Caco-2 (cell line): ENCODE data around the gene FUBP1. TPM values are rescaled to one million over a fixed set of nuclear protein-coding genes. Genes with fewer than 3 reads are reported as not detected.
A peak's percentile ranks its signal among the peaks of the same experiment; 100 is the strongest.
"Not testable (repeated sequence)": the region's sequence is repeated elsewhere in the genome, so short reads cannot be mapped to it uniquely, and the experiment has no call there.

Experiments
- Bru-seq: library from RNA; stranded (reverse); fragments of 400-500 nt; gene quantifications from one replicate; lab custom pipeline; 2021; lab: Mats Ljungman, UMichigan
- BruChase-seq, 2 experiments: library from RNA; stranded (reverse); fragments of 400-500 nt; gene quantifications; one replicate each; lab custom pipeline; 2021; lab: Mats Ljungman, UMichigan
- BruUV-seq: library from RNA; stranded (reverse); fragments of 400-500 nt; replicated peaks from 2 replicates; lab custom pipeline; 2021; lab: Mats Ljungman, UMichigan
- CTCF ChIA-PET: fragments of 300-600 bp; sonication (Branson Sonifier 250); formaldehyde crosslinking; loops from one replicate; lab custom pipeline; 2022; ENCODE audit warnings: antibody characterized with exemption; lab: Charles Lee
- POLR2A ChIA-PET: fragments of 300-600 bp; sonication (Branson Sonifier 250); formaldehyde crosslinking; loops from one replicate; lab custom pipeline; 2022; ENCODE audit warnings: antibody characterized with exemption; lab: Charles Lee
- DNase-seq, 2 experiments: peaks; one replicate each; pipeline versions ENCODE4 v3.0.0 to v3.0.0-alpha.2; 2020 to 2022
- H3K27me3 ChIP-seq: replicated peaks from 2 replicates; pipeline ENCODE4 v1.6.0; 2011; ENCODE audit warnings: low read length; ENCODE audit not compliant: control insufficient read depth, insufficient read depth
- H3K36me3 ChIP-seq: 2 replicates; pipeline ENCODE4 v1.5.1; 2011; ENCODE audit warnings: low read length; ENCODE audit not compliant: control insufficient read depth, insufficient read depth
- H3K4me1 ChIP-seq: fragments of 250-450 bp; sonication (Bioruptor Pico); 2 replicates; pipeline ENCODE4 v1.5.1; 2020; ENCODE audit warnings: mild to moderate bottlenecking
- H3K4me3 ChIP-seq: 2 replicates; pipeline ENCODE4 v1.5.1; 2011; ENCODE audit warnings: low read depth, mild to moderate bottlenecking, control low read depth, low read length
- H3K9me3 ChIP-seq: fragments of 250-450 bp; sonication (Bioruptor Pico); 2 replicates; pipeline ENCODE4 v1.5.1; 2020; ENCODE audit warnings: mild to moderate bottlenecking, moderate library complexity
- H3K27ac Mint-ChIP-seq: one replicate; pipeline ENCODE4 v1.8.0; 2022; ENCODE audit warnings: mixed read lengths; ENCODE audit not compliant: unreplicated experiment
- H3K27me3 Mint-ChIP-seq: one replicate; pipeline ENCODE4 v1.8.0; 2022; ENCODE audit warnings: mixed read lengths; ENCODE audit not compliant: insufficient read depth, unreplicated experiment
- H3K36me3 Mint-ChIP-seq: one replicate; pipeline ENCODE4 v1.8.0; 2022; ENCODE audit warnings: mild to moderate bottlenecking, mixed read lengths; ENCODE audit not compliant: insufficient read depth, unreplicated experiment
- H3K4me1 Mint-ChIP-seq: one replicate; pipeline ENCODE4 v1.8.0; 2022; ENCODE audit warnings: low read depth, mixed read lengths; ENCODE audit not compliant: unreplicated experiment
- H3K4me3 Mint-ChIP-seq: one replicate; pipeline ENCODE4 v1.8.0; 2022; ENCODE audit warnings: mild to moderate bottlenecking, moderate library complexity, mixed read lengths; ENCODE audit not compliant: unreplicated experiment
- H3K9me3 Mint-ChIP-seq: one replicate; pipeline ENCODE4 v1.8.0; 2022; ENCODE audit warnings: mixed read lengths; ENCODE audit not compliant: unreplicated experiment
- intact Hi-C: fragments of 100-400 bp; cut with micrococcal nuclease; formaldehyde crosslinking; loops from one replicate; pipeline ENCODE4 v1.10.0; 2022; ENCODE audit not compliant: unreplicated experiment
- long read RNA-seq: library from polyadenylated mRNA; stranded (forward); transcript quantifications from one replicate; pipeline ENCODE4 v2.0.0, GENCODE V29; 2022
- total RNA-seq: library from RNA; stranded (reverse); gene quantifications from 2 replicates; pipeline ENCODE4 v1.2.3, GENCODE V29; 2022
- TF ChIP-seq, protein P1 (sequence below), 2 experiments: fragments of 200-600 bp in 1 of 2; IDR thresholded peaks; 1 replicate in 1 of 2; 2 replicates in 1 of 2; pipeline versions ENCODE4 v1.5.1 to v1.8.0; 2011 to 2022; ENCODE audit warnings: antibody characterized with exemption in 1 of 2, control low read depth in 1 of 2, inconsistent platforms in 1 of 2, low read depth in 1 of 2, low read length in 1 of 2, mild to moderate bottlenecking in 1 of 2, moderate library complexity in 1 of 2; ENCODE audit not compliant: insufficient read depth in 1 of 2, severe bottlenecking in 1 of 2, unreplicated experiment in 1 of 2

FUBP1 gene, protein sequence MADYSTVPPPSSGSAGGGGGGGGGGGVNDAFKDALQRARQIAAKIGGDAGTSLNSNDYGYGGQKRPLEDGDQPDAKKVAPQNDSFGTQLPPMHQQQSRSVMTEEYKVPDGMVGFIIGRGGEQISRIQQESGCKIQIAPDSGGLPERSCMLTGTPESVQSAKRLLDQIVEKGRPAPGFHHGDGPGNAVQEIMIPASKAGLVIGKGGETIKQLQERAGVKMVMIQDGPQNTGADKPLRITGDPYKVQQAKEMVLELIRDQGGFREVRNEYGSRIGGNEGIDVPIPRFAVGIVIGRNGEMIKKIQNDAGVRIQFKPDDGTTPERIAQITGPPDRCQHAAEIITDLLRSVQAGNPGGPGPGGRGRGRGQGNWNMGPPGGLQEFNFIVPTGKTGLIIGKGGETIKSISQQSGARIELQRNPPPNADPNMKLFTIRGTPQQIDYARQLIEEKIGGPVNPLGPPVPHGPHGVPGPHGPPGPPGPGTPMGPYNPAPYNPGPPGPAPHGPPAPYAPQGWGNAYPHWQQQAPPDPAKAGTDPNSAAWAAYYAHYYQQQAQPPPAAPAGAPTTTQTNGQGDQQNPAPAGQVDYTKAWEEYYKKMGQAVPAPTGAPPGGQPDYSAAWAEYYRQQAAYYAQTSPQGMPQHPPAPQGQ
- 90.1 and 92.6 TPM in 2 replicates for total RNA-seq
- Bru-seq, nascent RNA = percentile 98 among the genes with signal in this experiment
- BruChase-seq, experiment 1, labeled RNA remaining after a 2-hour chase = percentile 94 among the genes with signal in this experiment
- percentile 95 among the genes with signal in this experiment for BruChase-seq, experiment 2, labeled RNA remaining after a 6-hour chase
- long read RNA-seq, partial matches to known transcripts = 6 of 41 reads
- long read RNA-seq, other reads (novel, unspliced or antisense) = 31 of 41 reads

- intact Hi-C loops = loop anchor here (1.0 to 5.0 kb wide), 4 partner anchors 19 to 135 kb away; partner anchors contain the start of genes DNAJB4 and GIPC2
- H3K9me3 ChIP-seq = no peaks in the 10 kb centered on the region
- Mint-ChIP-seq H3K4me1 (no peaks in the 10 kb centered on the region), H3K9me3 (no peaks in the 10 kb centered on the region), H3K4me3 (no peak within 1 kb of the TSS), H3K36me3 (peaks cover 23% of the 10 kb centered on the region), H3K27me3 (no peaks in the 10 kb centered on the region), H3K27ac (no peak within 1 kb of the TSS)
- H3K4me3 ChIP-seq = peak within 1 kb of the TSS; percentile 89
- CTCF ChIA-PET = interaction anchor here (1.4 kb wide), 1 partner anchor 135 kb away, joined by 6 read pairs; no protein-coding TSS in a partner anchor
- H3K27me3 ChIP-seq = no peaks in the 10 kb centered on the region
- peak; percentile 91 to 95 for DNase-seq
- BruUV-seq = TSS peak; percentile 81
- TF ChIP-seq, protein P1, sequence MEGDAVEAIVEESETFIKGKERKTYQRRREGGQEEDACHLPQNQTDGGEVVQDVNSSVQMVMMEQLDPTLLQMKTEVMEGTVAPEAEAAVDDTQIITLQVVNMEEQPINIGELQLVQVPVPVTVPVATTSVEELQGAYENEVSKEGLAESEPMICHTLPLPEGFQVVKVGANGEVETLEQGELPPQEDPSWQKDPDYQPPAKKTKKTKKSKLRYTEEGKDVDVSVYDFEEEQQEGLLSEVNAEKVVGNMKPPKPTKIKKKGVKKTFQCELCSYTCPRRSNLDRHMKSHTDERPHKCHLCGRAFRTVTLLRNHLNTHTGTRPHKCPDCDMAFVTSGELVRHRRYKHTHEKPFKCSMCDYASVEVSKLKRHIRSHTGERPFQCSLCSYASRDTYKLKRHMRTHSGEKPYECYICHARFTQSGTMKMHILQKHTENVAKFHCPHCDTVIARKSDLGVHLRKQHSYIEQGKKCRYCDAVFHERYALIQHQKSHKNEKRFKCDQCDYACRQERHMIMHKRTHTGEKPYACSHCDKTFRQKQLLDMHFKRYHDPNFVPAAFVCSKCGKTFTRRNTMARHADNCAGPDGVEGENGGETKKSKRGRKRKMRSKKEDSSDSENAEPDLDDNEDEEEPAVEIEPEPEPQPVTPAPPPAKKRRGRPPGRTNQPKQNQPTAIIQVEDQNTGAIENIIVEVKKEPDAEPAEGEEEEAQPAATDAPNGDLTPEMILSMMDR (IDR thresholded peaks at IDR 0.05; ENCODE audit: insufficient read depth in 1 of 2, low read depth in 1 of 2, low read length in 1 of 2, severe bottlenecking in 1 of 2, unreplicated experiment in 1 of 2) = peak; percentile 35 to 66
- POLR2A ChIA-PET = interaction anchor here (0.6 to 1.9 kb wide), 4 partner anchors 11 to 340 kb away, joined by 3 to 25 read pairs (median 4); partner anchors contain the start of gene DNAJB4
- no peaks in the 10 kb centered on the region for H3K36me3 ChIP-seq
- peaks cover 24% of the 10 kb centered on the region for H3K4me1 ChIP-seq
Measured at GRCh38 chr1:77978969-77979876, at the start of gene FUBP1. FUBP1 (minus strand) TSS chr1:77979072; CDS start chr1:77979004, 68 bp downstream.

- H3K36me3 Mint-ChIP-seq, H3K36me3 ChIP-seq, H3K4me1 ChIP-seq, H3K4me1 Mint-ChIP-seq, H3K4me3 ChIP-seq, BruUV-seq, POLR2A ChIA-PET, H3K27ac Mint-ChIP-seq, H3K4me3 Mint-ChIP-seq, DNase-seq, H3K27me3 ChIP-seq, H3K9me3 Mint-ChIP-seq, intact Hi-C loops, H3K27me3 Mint-ChIP-seq, H3K9me3 ChIP-seq, CTCF ChIA-PET: not testable (repeated sequence)
Measured at GRCh38 chr1:78021134-78021533, 42.3 kb upstream of the FUBP1 start.

- POLR2A ChIA-PET = no interaction called here
- TF ChIP-seq, protein P1 (IDR thresholded peaks at IDR 0.05; ENCODE audit: insufficient read depth in 1 of 2, low read depth in 1 of 2, low read length in 1 of 2, severe bottlenecking in 1 of 2, unreplicated experiment in 1 of 2) = no peak
- Mint-ChIP-seq H3K9me3 (no peaks in the 10 kb centered on the region), H3K36me3 (no peaks in the 10 kb centered on the region), H3K27ac (no peak overlapping the region), H3K4me1 (peaks cover 6% of the 10 kb centered on the region), H3K4me3 (no peak overlapping the region), H3K27me3 (no peaks in the 10 kb centered on the region)
- Histone ChIP-seq H3K27me3 (no peaks in the 10 kb centered on the region), H3K4me1 (no peaks in the 10 kb centered on the region), H3K9me3 (no peaks in the 10 kb centered on the region), H3K36me3 (no peaks in the 10 kb centered on the region), H3K4me3 (no peak overlapping the region)
- DNase-seq = no peak
- CTCF ChIA-PET = no interaction called here
- no TSS peak for BruUV-seq
- intact Hi-C loops = no loop called here
Measured at GRCh38 chr1:78019024-78019423, 40.2 kb upstream of the FUBP1 start.
